GM21526 (cell line): Measurements from ENCODE around the gene STXBP3.

ENCODE experiments used
- ATAC-seq: cut with Tn5 transposase; IDR thresholded peaks from one replicate; pipeline ENCODE4 v1.9.1; 2021; ENCODE audit warnings: moderate library complexity; ENCODE audit not compliant: unreplicated experiment, low FRiP score

Gene STXBP3

GRCh38 chr1:108831225-108831624 is 84.8 kb downstream of the STXBP3 start:
- ATAC-seq = no peak

DNA sequence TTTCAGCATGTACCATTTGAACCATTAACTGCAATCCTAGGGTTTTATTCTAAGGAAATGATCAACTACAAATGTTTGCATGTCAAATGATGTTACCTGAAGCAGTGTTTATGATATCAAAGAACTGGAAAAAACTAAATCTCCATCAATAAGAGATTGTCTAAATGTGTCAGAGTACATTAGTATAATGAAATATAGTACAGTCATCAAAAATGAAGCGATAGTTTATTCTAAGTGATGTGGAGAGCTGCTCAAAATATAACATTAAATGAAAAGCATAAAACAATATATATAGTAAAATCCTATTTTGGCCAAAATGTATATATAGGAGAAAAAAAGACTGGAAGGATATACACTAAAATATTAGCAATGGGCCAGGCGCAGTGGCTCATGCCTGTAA is 86.5 kb downstream of the STXBP3 start:
- ATAC-seq = no peak

DNA sequence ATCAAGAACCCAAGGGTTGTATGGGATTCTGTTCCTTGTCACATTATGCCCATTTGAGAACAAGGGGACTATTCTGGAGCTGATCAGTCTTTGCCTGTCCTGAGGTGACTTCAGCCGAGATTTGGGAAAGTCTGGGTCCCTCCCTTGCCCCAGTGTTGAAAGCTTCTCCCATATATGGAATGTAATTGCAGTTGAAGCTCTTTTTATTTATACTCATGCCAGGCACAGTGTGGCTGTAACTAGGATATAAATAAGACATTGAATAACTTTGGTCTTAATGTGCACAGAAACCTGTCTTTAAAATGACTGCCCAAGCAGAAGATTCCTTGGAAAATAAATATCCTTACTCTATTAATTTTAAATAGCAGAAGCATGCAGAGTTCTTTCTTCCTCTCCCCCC is 95.2 kb downstream of the STXBP3 start:
- ATAC-seq = no peak

- no peak for ATAC-seq
Observed at GRCh38 chr1:108842525-108843181, 96.2 kb downstream of the STXBP3 start.

DNA sequence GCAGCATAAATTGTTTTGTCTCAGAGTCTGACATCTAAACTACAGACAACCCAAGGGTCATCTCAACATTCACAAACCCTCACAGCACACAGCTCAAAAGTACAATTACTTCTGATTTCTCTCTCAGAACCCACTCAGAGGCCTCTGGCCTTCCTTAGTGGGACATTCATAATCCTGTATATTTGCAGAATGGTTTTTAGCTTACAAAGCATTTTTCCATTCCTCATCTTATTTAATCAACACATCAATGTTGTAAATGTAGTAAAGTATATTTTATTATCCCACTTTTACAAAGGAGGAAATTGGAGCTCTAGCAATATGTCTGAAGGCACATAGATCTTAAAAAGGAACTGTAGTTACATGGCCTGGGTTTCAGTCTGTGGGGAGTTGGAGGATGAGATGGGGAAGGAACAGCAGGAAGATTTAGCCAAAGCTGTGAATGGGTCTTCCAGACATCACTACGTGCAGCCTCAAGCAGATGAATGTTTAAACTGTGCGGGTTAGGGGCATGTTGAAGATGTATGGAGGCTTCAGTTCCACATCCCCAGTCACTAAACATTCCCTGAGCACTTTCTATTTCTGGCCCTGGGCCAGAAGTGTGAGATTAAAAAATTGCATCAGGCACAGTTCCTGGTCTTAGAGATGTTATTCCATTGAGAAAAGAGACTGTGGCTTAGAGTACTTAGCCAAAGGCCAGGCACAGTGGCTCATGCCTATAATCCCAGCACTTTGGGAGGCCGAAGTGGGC is 97.1 kb downstream of the STXBP3 start:
- no peak for ATAC-seq

GRCh38 chr1:108845446-108845845 is 99.0 kb downstream of the STXBP3 start:
- no peak for ATAC-seq

- no peak for ATAC-seq
Observed at GRCh38 chr1:108845991-108846390, 99.5 kb downstream of the STXBP3 start.

DNA sequence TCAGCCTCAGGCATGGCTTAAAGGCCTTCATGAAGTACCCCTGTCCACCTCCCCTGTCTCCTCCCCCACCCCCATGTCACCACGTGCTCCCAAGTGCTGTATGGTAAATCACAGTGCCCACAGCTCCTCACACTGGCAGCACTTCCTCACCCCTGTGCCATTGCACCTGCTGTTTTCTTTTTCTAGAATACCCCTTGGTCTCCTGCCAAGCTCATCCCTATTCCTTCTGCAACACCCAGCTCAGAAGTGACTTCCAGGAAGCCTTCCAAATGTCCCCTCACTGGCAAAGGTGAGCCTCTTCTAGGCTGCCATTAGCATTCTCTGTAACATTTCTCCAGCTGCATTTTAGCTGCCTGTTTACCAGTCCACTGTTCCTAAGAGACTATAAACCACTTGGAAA is 101.0 kb downstream of the STXBP3 start:
- no peak for ATAC-seq

DNA sequence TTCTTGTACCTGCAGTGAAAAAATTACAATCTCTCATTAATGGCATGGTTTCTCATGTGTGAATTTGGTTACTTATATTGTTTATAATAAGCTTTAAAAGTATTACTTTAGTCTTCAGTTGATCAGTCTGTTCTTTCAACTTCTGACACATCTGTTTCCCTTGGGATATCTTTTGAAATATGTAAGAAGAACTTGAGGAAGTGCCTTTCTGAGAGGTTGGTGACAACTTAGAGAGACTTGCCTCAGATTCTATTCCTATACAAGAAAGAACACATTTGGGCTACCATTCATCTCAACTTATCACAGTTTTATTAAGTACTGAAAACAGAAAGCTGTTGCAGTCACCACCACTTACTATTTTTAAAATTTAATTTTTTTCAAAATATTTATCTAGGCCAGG is 102.3 kb downstream of the STXBP3 start:
- ATAC-seq = no peak

- ATAC-seq = no peak
Observed at GRCh38 chr1:108850929-108851328, 104.5 kb downstream of the STXBP3 start.

DNA sequence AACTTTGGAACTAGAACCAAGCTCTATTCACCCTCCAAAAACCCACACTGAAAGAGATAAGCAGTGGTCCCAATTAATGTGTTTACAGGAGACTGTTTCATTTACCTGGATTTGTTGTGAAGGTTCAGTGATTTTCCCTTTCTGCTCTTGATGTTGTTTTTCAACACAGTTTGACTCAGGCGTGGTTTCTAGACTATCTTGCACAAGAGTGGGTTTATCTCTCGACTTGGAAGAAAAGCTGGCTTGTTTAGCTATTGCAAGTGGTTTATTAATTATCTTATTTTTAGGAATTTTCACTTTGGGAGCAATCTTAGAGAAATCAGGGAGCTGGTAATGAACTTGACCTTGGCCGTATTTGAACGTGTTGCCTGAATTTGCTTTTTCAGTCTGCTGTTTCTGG is 105.1 kb downstream of the STXBP3 start:
- ATAC-seq = no peak

DNA sequence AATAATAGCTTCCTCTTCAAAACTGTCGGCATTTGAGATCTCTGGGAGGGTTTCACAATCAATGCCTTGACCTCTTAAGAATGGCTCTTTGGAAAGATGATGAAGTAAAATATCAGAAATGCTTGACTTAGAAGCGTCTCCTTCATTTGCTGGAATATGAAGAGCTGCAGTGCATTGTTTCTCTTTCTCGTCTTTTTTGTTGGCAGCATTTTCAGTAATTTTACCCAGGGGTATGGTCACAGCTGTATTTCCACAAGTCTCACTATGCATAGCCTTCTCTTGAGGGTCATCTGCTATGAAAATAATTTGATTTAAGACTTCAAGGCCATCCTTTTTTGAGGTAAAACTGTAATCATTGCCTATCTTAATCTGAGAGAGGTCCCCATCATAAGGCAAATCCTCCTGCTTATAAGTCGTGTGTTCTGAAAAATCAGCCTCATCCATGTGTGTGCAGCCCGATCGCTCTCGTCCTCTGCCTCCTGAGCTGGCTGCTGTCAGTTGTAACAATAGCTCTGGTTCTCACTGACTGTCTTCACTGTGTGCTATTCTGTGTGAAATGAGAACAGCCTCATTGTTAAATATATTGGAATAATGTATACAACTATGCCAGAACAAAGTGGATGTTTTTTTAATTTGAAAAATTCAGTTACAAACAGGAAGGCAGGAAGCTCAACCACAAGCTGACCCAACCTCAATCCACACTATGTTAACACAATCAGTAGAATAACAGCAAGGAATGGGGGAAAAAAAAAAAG is 105.9 kb downstream of the STXBP3 start:
- ATAC-seq = no peak

DNA sequence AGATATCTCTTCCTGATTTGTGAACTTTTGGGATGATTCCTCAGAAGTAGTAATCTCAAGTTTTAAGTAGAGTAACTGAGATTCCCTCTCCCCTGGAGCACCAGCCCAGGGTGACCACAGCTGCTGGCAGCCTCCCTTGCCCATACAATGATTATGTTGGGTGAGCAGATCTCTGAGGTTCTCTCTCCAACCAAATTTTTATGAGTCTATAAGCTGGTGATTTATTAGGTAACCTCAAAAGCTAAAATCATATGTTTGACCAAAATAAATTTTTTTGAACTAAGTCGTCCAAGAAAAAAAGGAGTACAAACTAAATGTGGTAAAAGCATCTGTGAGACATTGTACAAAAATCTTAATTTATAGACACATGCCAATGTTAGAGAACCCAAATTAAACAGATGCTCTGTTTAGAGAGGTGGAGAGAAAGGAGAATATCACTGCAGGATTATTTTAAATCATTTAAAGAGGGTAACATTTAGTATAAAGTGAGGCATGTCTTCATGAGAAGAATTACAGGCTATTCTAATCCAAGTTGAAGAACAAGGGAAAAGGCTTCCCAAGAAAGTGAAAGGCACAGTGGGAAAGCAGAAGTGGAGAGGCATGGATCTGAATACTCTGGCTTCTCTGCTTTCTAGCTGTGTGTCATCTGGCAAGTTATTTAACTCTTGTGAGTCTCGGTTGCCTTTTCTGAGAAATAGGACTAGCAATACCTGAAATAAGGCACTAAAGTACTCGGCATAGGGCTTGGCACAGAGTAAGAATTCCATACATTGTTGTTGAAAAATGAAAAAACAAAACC is 107.9 kb downstream of the STXBP3 start:
- ATAC-seq = no peak

- no peak for ATAC-seq
Observed at GRCh38 chr1:108856994-108857393, 110.5 kb downstream of the STXBP3 start, which contains the start of gene AKNAD1. Gene AKNAD1, minus strand, starts transcription at chr1:108857094. Its CDS starts 4,430 bp downstream, at chr1:108852664.

DNA sequence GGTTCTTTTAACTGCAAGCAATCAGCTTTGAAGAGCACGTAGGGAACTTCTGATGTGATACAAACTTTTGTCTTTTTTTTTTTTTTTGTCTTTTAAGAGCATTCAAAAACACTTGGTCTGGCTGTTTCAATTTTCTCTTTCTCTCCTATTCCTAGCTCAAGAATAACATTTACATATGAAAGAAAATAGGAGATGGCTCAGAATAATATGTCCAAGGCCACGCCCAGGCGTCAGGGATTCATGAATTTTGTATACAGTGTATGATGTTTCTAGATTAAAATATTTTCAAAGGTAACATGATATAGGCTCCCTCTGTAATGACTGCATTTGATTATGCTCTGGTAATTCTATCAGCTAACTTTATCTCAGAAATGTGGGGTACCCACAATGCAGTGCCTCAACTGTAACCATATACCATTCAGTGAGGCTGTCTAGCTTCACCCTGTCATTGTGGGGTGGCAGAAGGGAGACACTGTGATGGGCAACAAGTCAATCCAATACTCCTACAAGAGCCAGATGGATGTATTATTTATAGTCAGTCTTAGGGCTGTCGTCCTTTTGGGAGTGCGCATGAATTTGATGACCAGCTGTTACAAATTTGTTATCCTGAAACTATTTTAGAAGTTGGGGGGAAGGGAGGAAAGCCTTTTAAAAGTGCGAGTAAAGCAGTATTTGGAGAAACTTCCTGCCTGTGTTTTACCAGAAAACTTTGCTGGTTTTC is 111.9 kb downstream of the STXBP3 start:
- no peak for ATAC-seq
